GM18499 (cell line): Measurements from ENCODE around the gene ITM2C.

Experiments used
- ATAC-seq: cut with Tn5 transposase; IDR thresholded peaks from one replicate; pipeline ENCODE4 v1.9.1; 2021; ENCODE audit warnings: moderate number of reproducible peaks; ENCODE audit not compliant: insufficient read depth, unreplicated experiment

The ITM2C gene

GRCh38 chr2:230921806-230922595 lies 57.3 kb downstream of the ITM2C start:
- no peak for ATAC-seq

- ATAC-seq: no peak
These were observed 58.4 kb downstream of the ITM2C start for GRCh38 chr2:230922951-230923717.

GRCh38 chr2:230924092-230924469 lies 59.3 kb downstream of the ITM2C start:
- no peak for ATAC-seq

DNA sequence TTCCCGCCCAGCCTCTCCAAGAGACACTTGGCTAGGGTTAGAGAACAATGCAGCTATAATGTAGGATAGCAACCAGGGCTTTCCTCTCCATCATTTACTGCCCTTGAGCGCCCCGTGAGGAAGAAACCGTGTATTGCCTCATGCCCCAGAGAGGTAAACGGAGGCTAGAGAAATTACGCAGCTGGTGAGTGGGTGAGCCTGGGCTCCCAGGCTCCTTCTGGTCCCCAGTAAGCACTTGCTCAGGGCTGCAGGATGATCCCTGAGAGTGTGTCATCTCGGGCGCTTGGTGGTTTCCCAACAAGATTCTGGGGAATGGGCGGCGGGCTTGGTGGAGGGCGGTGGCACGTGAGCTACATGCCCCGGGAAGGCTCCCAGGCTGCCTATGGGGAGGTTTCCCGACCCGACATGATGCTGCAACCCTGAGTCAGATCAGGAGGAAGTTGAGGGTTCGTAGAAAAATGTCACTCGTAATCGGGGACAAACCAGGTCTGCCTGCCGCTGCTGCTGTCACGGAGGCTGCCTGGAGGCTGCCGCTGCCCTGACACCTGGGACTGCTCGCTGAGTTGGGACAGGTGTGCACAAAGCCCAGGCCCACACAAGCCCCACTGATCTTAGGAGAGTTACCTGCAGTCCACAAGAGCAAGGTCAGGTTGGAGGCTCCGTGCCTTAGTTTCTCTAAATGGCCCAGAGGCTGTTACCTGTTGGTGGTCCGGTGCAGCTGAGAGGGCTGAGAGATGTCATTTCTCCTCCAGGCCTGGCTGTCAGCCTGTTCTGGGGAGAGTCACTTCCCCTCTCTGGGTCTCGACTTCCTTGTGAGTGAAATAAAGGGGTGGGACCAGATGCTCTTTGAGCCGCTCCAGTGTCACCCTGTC lies 60.0 kb downstream of the ITM2C start, which contains the start of gene GPR55:
Gene GPR55 (minus strand): TSS at position 773 of the 872 bp plus-strand sequence. CDS start 14,280 bp downstream, outside the sequence.
- no peak for ATAC-seq

GRCh38 chr2:230925443-230925878 lies 60.7 kb downstream of the ITM2C start:
- ATAC-seq: peak; percentile 13

DNA sequence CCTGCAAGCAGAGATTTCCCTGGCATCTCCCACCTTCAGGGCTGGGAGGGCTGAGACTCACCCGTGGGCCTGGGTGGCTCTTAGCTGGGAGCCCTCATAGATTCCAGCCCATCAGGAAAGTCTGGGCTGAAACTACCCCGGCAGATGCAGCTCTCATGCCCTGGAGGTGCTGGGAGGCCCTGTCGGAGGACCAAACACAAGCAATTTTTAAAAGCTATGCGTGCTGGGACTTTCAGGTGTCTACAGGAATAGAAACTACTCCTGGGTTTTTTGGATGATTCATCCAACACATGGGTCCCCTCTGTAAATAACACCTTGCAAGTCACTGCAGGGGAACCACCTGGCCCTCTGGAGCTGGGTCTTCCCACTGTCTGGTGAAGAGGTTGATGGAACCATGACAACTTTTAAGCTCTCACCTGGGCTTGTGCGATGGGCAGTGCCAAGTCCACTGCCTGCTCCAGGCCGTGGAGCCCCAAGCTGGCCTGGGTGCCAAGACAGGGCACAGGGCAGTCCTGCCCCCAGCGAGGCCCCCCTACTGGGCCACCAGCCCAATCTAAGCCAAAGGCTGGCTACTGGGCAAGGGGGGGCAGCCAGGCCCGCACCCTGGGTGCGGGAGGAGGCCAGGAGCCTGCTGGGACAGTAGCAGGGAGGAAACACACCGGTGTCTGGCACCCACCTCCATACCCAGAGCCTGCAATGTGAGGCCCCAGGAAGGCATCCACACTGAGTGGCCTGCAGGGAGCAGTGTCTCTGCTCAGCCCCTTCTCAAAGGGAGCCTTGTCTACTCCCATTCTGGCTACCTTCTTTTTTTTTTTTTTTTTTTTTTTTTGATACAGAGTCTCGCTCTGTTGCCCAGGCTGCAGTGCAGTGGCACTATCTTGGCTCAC lies 61.4 kb downstream of the ITM2C start:
- peak; percentile 39 for ATAC-seq

DNA sequence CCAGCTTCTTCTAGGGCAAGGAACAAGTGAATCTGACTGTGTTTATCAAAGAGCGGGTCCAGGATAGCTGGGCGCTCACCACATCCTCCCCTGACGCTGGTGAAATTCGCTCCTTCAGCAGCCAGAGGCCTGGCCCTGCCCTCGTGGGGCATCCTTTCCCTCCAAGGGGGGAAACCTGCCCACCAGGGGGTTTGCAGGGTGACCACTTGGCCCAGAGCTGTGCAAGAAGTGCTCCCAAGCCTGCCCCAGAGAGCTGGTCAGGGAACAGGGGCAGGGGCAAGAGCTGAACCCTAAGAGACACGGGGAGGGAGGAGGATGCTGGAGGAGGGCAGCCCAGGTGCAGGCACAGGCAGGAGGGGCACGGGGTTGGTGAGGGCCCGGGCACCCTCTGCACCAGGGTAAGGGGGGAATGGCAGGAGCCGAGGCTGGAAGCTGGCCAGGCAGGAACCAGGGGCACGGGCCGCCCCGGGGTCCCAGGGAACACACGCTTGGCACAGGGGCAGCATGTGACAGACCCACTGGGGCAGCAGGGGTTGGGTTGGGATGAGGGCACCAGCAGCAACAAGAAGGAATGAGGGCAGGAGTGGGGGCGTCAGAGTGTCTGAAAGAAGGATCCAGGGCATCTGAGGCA lies 63.1 kb downstream of the ITM2C start:
- ATAC-seq: no peak
